Brain microvascular endothelial cell (primary cell): ENCODE results near the gene CRELD1.
A peak's percentile ranks its signal among the peaks of the same experiment; 100 is the strongest.

Source experiments
- DNase-seq: peaks from one replicate; pipeline ENCODE4 v3.0.0-alpha.2; 2020
- H3K27ac ChIP-seq: fragments of 250-450 bp; sonication (Bioruptor Pico); 2 replicates; pipeline ENCODE4 v1.5.1; 2020; ENCODE audit warnings: mild to moderate bottlenecking, moderate library complexity
- H3K27me3 ChIP-seq: fragments of 250-450 bp; sonication (Bioruptor Pico); replicated peaks from 2 replicates; pipeline ENCODE4 v1.5.1; 2020; ENCODE audit warnings: mild to moderate bottlenecking
- H3K36me3 ChIP-seq: fragments of 250-450 bp; sonication (Bioruptor Pico); replicated peaks from 2 replicates; pipeline ENCODE4 v1.5.1; 2020; ENCODE audit warnings: mild to moderate bottlenecking
- H3K4me3 ChIP-seq: 2 replicates; pipeline ENCODE4 v1.5.1; 2011; ENCODE audit warnings: low read depth, mild to moderate bottlenecking, control low read depth, low read length, moderate library complexity
- in situ Hi-C: cut with HindIII; loops from 2 replicates; pipeline ENCODE4 v1.10.0; 2017; ENCODE audit warnings: low sequenced_read_pairs, low pct_ligation_motif_present
- TF ChIP-seq, protein P1 (sequence below): IDR thresholded peaks from 2 replicates; pipeline ENCODE4 v1.5.1; 2011; ENCODE audit warnings: low read depth, mild to moderate bottlenecking, moderate library complexity, low read length, control low read depth, inconsistent platforms; ENCODE audit errors: missing control alignments

The CRELD1 gene

DNA sequence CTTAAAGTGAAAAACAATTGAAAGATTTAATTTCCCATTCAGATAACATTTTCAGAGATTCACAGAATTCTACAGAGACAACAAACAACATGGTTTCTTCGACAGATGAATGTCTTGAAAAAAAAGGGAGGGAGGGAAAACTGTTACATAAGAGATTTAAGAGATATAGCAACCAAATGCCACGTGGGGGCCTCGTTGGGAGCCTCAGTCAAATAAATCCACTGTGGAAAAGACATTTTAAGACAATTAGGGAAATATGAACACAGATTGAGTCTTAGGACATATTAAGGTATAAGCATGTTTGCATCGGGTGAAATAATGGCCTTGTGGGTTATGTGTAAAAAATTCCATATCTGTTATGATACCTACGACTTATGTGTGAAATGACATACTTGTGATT, 23.6 kb downstream of the CRELD1 start:
- DNase-seq: no peak
- in situ Hi-C loops: no loop called here
- Histone ChIP-seq H3K27ac (no peak overlapping the region), H3K36me3 (no peaks in the 10 kb centered on the region), H3K27me3 (no peaks in the 10 kb centered on the region), H3K4me3 (no peak overlapping the region)
- TF ChIP-seq, protein P1, sequence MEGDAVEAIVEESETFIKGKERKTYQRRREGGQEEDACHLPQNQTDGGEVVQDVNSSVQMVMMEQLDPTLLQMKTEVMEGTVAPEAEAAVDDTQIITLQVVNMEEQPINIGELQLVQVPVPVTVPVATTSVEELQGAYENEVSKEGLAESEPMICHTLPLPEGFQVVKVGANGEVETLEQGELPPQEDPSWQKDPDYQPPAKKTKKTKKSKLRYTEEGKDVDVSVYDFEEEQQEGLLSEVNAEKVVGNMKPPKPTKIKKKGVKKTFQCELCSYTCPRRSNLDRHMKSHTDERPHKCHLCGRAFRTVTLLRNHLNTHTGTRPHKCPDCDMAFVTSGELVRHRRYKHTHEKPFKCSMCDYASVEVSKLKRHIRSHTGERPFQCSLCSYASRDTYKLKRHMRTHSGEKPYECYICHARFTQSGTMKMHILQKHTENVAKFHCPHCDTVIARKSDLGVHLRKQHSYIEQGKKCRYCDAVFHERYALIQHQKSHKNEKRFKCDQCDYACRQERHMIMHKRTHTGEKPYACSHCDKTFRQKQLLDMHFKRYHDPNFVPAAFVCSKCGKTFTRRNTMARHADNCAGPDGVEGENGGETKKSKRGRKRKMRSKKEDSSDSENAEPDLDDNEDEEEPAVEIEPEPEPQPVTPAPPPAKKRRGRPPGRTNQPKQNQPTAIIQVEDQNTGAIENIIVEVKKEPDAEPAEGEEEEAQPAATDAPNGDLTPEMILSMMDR: peak; percentile 33

DNA sequence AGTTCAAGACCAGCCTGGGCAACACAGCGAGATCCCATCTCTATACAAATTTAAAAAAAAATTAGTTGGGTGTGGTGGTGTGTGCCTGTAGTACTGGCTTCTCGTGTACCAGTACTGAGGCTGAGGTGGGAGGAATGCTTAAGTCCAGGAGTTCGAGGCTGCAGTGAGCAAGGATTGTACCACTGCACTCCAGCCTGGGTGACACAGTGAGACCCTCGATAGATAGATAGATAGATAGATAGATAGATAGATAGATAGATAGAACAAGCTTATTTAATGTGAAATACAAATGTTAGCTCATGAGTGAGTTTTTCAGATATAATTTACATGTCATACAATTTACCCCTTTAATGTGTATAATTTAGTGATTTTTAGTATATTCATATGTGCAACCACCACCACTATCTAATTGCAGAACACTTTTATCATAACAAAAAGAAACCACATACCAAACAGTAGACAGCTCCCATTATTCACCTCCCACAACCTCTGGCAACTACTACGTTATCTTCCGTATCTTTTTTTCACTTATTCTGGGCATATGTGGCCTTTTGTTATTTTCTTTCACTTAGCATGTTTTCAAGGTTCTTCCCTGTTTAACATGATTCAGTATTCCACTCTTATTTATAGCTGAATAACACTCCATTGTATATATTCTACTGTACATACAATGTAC, 31.7 kb downstream of the CRELD1 start:
- TF ChIP-seq, protein P1: no peak
- H3K4me3 ChIP-seq: no peak overlapping the region
- H3K27me3 ChIP-seq: no peaks in the 10 kb centered on the region
- no peak for DNase-seq
- peaks cover 26% of the 10 kb centered on the region for H3K36me3 ChIP-seq
- H3K27ac ChIP-seq: no peak overlapping the region
- in situ Hi-C loops: no loop called here

DNA sequence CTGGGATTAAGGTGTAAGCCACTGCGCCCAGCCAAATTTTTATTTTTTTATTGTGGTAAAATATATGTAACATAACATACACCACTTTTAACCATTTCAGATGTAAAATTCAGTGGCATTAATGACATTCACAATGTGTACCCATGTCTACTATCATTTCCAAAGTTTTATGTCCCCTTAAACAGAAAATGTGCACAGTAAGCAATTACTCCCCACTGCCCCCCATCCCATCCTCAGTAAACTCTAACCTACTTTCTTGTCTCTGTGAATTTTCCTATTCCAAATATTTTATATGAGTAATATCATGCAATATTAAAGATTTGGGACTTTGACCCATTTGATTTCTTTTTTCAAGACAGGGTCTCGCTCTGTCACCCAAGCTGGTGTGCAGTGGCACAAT, 33.2 kb downstream of the CRELD1 start:
- in situ Hi-C loops: no loop called here
- no peak overlapping the region for H3K4me3 ChIP-seq
- no peaks in the 10 kb centered on the region for H3K27me3 ChIP-seq
- DNase-seq: no peak
- H3K27ac ChIP-seq: no peak overlapping the region
- peaks cover 37% of the 10 kb centered on the region for H3K36me3 ChIP-seq
- TF ChIP-seq, protein P1: no peak

DNA sequence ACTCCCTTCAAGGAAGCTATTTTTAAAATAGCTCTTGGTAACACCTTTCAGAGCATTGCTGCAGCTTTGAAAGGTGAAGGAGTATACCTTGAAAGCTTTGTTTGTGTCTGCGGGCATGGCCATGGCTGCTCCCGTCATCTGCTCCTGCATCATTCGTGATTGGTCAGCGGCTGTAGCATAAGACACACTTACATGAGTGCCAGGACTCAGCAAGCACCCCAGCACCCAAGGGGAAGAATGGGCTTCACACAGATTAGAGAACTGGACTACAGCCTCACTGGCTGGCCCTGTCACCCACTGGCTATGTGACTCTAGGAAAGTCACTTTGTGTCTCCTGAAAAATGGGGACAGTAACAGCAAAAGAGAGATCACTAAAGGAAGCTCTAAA, 36.0 kb downstream of the CRELD1 start:
- Histone ChIP-seq H3K4me3 (no peak overlapping the region), H3K36me3 (peaks cover 52% of the 10 kb centered on the region), H3K27ac (peak overlapping the region; percentile 33), H3K27me3 (no peaks in the 10 kb centered on the region)
- TF ChIP-seq, protein P1: no peak
- in situ Hi-C loops: no loop called here
- no peak for DNase-seq

DNA sequence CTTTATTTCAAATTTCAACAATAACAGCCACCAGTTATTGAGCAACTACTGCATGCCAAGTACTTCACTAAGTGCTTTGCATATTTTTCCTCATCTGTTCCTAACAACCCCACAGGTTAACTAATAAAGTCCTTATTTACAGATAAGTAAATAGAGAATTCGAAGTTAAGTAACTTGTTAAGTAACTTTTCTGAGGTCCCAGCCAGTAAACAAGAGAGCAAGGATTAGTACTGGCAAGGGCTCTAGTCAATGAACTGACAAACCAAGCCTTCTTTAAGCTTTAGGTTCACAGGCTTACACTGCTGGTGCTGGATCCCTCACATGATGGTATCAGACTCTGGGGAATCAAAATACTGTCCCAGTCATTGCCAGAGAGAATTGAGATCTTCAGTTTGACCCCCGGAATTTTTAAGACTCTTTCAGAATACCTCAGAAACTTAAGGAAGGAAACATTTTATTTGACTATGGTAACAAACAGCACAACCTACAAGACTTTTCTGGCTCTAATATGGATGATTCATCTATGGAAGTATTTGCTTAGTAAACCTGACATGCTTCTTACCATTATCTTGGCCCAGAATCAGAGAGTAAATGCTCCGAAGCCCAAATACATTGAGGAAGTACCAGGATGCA, 36.5 kb downstream of the CRELD1 start:
- no peaks in the 10 kb centered on the region for H3K27me3 ChIP-seq
- H3K4me3 ChIP-seq: no peak overlapping the region
- H3K27ac ChIP-seq: peak overlapping the region; percentile 33
- in situ Hi-C loops: no loop called here
- TF ChIP-seq, protein P1: no peak
- DNase-seq: peak; percentile 12
- H3K36me3 ChIP-seq: peaks cover 55% of the 10 kb centered on the region
